Measurements from ENCODE around the gene CHST11.
A peak's percentile ranks its signal among the peaks of the same experiment; 100 is the strongest.
"Not testable (repeated sequence)": the region's sequence is repeated elsewhere in the genome, so short reads cannot be mapped to it uniquely, and the experiment has no call there.

CHST11 gene

GRCh38 chr12:104567832-104568486 lies 111.2 kb downstream of the CHST11 start:
- peak; percentile 9 for DNase-seq

- DNase-seq: no peak
These were observed 111.7 kb downstream of the CHST11 start for GRCh38 chr12:104568487-104568868.

GRCh38 chr12:104568935-104569334 lies 112.2 kb downstream of the CHST11 start:
- no peak for DNase-seq

- peak; percentile 66 for DNase-seq
These were observed 112.8 kb downstream of the CHST11 start for GRCh38 chr12:104569346-104570173.

- no peak for DNase-seq
These were observed 113.6 kb downstream of the CHST11 start for GRCh38 chr12:104570174-104570907.

GRCh38 chr12:104571328-104571727 lies 114.6 kb downstream of the CHST11 start:
- no peak for DNase-seq

GRCh38 chr12:104574353-104574752 lies 117.6 kb downstream of the CHST11 start:
- DNase-seq: not testable (repeated sequence)

- DNase-seq: not testable (repeated sequence)
These were observed 118.0 kb downstream of the CHST11 start for GRCh38 chr12:104574758-104575157.

- no peak for DNase-seq
These were observed 118.9 kb downstream of the CHST11 start for GRCh38 chr12:104575442-104576186.

GRCh38 chr12:104576187-104576778 lies 119.5 kb downstream of the CHST11 start:
- DNase-seq: no peak

- no peak for DNase-seq
These were observed 120.3 kb downstream of the CHST11 start for GRCh38 chr12:104576980-104577580.

- no peak for DNase-seq
These were observed 120.8 kb downstream of the CHST11 start for GRCh38 chr12:104577581-104577981.

- DNase-seq: no peak
These were observed 121.7 kb downstream of the CHST11 start for GRCh38 chr12:104578453-104578852.

- no peak for DNase-seq
These were observed 123.2 kb downstream of the CHST11 start for GRCh38 chr12:104579718-104580495.

GRCh38 chr12:104581005-104581570 lies 124.3 kb downstream of the CHST11 start:
- no peak for DNase-seq

GRCh38 chr12:104582739-104583138 lies 126.0 kb downstream of the CHST11 start:
- DNase-seq: no peak

- DNase-seq: no peak
These were observed 126.6 kb downstream of the CHST11 start for GRCh38 chr12:104583301-104583700.

GRCh38 chr12:104585448-104586055 lies 128.8 kb downstream of the CHST11 start:
- no peak for DNase-seq

- no peak for DNase-seq
These were observed 129.7 kb downstream of the CHST11 start for GRCh38 chr12:104586351-104586919.

Data from central memory CD4-positive, alpha-beta T cell (primary cell).